WERI-Rb-1 (cell line): Measurements from ENCODE around the gene HCFC1.

ENCODE experiments used
- DNase-seq: peaks from one replicate; pipeline ENCODE4 v3.0.0-alpha.2; 2020
- H3K27ac ChIP-seq: fragments of 250-450 bp; sonication (Bioruptor Pico); 2 replicates; pipeline ENCODE4 v1.5.1; 2020; ENCODE audit warnings: mild to moderate bottlenecking, moderate library complexity
- H3K27me3 ChIP-seq: fragments of 250-450 bp; sonication (Bioruptor Pico); 2 replicates; pipeline ENCODE4 v1.5.1; 2021; ENCODE audit warnings: mild to moderate bottlenecking, low read depth, moderate library complexity; ENCODE audit not compliant: insufficient read depth, severe bottlenecking
- H3K36me3 ChIP-seq: fragments of 250-450 bp; sonication (Bioruptor Pico); 2 replicates; pipeline ENCODE4 v1.5.1; 2020; ENCODE audit warnings: mild to moderate bottlenecking, moderate library complexity
- H3K4me3 ChIP-seq: 2 replicates; pipeline ENCODE4 v1.5.1; 2011; ENCODE audit warnings: low read depth, mild to moderate bottlenecking, control low read depth, low read length
- H3K9me3 ChIP-seq: fragments of 250-450 bp; sonication (Bioruptor Pico); 2 replicates; pipeline ENCODE4 v1.5.1; 2021; ENCODE audit warnings: mild to moderate bottlenecking, moderate library complexity; ENCODE audit not compliant: severe bottlenecking
- CTCF ChIP-seq: IDR thresholded peaks from 2 replicates; pipeline ENCODE4 v1.5.1; 2011; ENCODE audit warnings: low read depth, mild to moderate bottlenecking, control low read depth, inconsistent platforms, low read length

The HCFC1 gene

GRCh38 chrX:153971450-153972367 lies at the start of gene HCFC1:
Gene HCFC1, minus strand, starts transcription at chrX:153971818. Its CDS starts 978 bp downstream, at chrX:153970840.
- Histone ChIP-seq H3K27ac (peak within 1 kb of the TSS; percentile 99), H3K9me3 (peaks cover 4% of the 10 kb centered on the region), H3K27me3 (peaks cover 12% of the 10 kb centered on the region), H3K36me3 (peaks cover 42% of the 10 kb centered on the region), H3K4me3 (peak within 1 kb of the TSS; percentile 92)
- peak; percentile 97 for DNase-seq
- TF ChIP-seq CTCF = no peak

GRCh38 chrX:154021131-154021611 lies 49.6 kb upstream of the HCFC1 start:
- DNase-seq = no peak
- Histone ChIP-seq H3K36me3 (peaks cover 28% of the 10 kb centered on the region), H3K27ac (no peak overlapping the region), H3K9me3 (no peaks in the 10 kb centered on the region), H3K4me3 (no peak overlapping the region), H3K27me3 (peaks cover 11% of the 10 kb centered on the region)
- TF ChIP-seq CTCF = no peak

GRCh38 chrX:154020536-154021115 lies 49.0 kb upstream of the HCFC1 start:
- no peak for DNase-seq
- H3K27ac ChIP-seq = peak overlapping the region; percentile 86
- TF ChIP-seq CTCF = no peak

GRCh38 chrX:154019633-154020528 lies 48.3 kb upstream of the HCFC1 start, which contains the start of gene IRAK1:
Gene IRAK1, minus strand, starts transcription at chrX:154019902. Its CDS starts 90 bp downstream, at chrX:154019812.
- peak; percentile 66 for DNase-seq
- Histone ChIP-seq H3K27ac (peak within 1 kb of the TSS; percentile 86), H3K9me3 (no peaks in the 10 kb centered on the region), H3K27me3 (peaks cover 11% of the 10 kb centered on the region), H3K36me3 (peaks cover 41% of the 10 kb centered on the region), H3K4me3 (peak within 1 kb of the TSS; percentile 69)
- no peak for TF ChIP-seq CTCF

More at GRCh38 chrX:154020536-154021115, 49.0 kb upstream of the HCFC1 start:
- peak overlapping the region; percentile 35 for H3K4me3 ChIP-seq
- H3K36me3 ChIP-seq = peaks cover 33% of the 10 kb centered on the region
- peaks cover 11% of the 10 kb centered on the region for H3K27me3 ChIP-seq
- H3K9me3 ChIP-seq = no peaks in the 10 kb centered on the region

GRCh38 chrX:154019061-154019621 lies 47.5 kb upstream of the HCFC1 start:
- peaks cover 44% of the 10 kb centered on the region for H3K36me3 ChIP-seq
- H3K4me3 ChIP-seq = peak overlapping the region; percentile 69
- peak overlapping the region; percentile 82 for H3K27ac ChIP-seq
- no peak for DNase-seq
- peaks cover 11% of the 10 kb centered on the region for H3K27me3 ChIP-seq
- no peaks in the 10 kb centered on the region for H3K9me3 ChIP-seq
- TF ChIP-seq CTCF = no peak
